Measurements from ENCODE around the gene ELF2. TPM values are rescaled to one million over a fixed set of nuclear protein-coding genes. Genes with fewer than 3 reads are reported as not detected.

The ELF2 gene
- total RNA-seq, 2 donors from 2014 or later = 47.6 to 53.9 TPM

DNA sequence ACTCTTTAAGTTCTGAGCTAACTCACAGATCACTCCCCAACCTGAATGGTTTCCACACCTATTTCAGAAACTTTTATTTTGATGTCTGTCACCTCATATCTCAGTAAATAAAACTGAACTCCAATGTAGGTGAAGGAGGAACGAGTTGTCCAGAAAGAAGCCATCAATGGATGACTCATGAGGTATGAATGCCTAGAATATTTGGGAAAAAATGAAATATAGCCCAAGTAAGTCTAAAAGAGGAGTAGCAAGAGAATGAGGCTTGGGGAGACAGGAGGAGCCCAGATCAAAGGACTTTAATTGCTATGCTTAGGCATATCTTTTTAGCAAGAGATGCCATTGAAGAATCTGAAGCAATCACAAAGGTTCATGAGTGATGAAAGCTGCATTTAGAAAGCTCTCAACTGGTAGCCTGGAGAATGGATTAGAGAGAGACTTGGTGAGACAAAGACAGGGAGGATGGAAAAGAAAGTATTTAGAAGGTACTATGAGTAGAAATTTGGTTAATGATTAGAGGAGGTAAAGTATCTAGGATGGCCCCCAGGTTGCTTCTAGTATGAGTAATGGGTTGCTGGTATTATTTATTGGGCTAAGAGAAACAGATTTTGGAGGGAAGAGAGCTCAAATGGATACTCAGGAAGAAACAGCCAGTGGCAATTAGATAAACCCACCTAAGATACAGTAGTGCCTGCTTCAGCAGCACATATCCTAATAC lies 122.1 kb downstream of the ELF2 start:
- Histone ChIP-seq H3K27me3 (ENCODE audit: control insufficient read depth, insufficient read depth, low read length, poor library complexity, severe bottlenecking) (no peaks in the 10 kb centered on the region), H3K4me3 (ENCODE audit: low read length) (peak overlapping the region; percentile 36), H3K9ac (ENCODE audit: extremely low read depth, low read length, poor library complexity, severe bottlenecking) (no peak overlapping the region), H3K27ac (ENCODE audit: low read depth, low read length) (no peak overlapping the region), H3K36me3 (ENCODE audit: control insufficient read depth, insufficient read depth, low read length) (peaks cover 66% of the 10 kb centered on the region), H3K4me1 (ENCODE audit: control insufficient read depth, insufficient read depth, low read length) (peaks cover 19% of the 10 kb centered on the region), H3K9me3 (ENCODE audit: control insufficient read depth, low read length) (no peaks in the 10 kb centered on the region)
- Mint-ChIP-seq H3K27ac (peak overlapping the region; percentile 7), H3K4me3 (no peak overlapping the region), H3K36me3 (ENCODE audit: low read depth) (peaks cover 48% of the 10 kb centered on the region), H3K9me3 (no peaks in the 10 kb centered on the region), H3K27me3 (ENCODE audit: insufficient read depth) (no peaks in the 10 kb centered on the region), H3K4me1 (peaks cover 36% of the 10 kb centered on the region)
- TF ChIP-seq, protein P1, sequence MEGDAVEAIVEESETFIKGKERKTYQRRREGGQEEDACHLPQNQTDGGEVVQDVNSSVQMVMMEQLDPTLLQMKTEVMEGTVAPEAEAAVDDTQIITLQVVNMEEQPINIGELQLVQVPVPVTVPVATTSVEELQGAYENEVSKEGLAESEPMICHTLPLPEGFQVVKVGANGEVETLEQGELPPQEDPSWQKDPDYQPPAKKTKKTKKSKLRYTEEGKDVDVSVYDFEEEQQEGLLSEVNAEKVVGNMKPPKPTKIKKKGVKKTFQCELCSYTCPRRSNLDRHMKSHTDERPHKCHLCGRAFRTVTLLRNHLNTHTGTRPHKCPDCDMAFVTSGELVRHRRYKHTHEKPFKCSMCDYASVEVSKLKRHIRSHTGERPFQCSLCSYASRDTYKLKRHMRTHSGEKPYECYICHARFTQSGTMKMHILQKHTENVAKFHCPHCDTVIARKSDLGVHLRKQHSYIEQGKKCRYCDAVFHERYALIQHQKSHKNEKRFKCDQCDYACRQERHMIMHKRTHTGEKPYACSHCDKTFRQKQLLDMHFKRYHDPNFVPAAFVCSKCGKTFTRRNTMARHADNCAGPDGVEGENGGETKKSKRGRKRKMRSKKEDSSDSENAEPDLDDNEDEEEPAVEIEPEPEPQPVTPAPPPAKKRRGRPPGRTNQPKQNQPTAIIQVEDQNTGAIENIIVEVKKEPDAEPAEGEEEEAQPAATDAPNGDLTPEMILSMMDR (conservative IDR thresholded peaks at IDR 0.05) = no peak
- DNase-seq = no peak
- 80 to 85% methylated on average over 1 of the region's 1 CpG for WGBS, 2 experiments (ENCODE audit: insufficient coverage in 1 of 2, insufficient read length in 1 of 2)

DNA sequence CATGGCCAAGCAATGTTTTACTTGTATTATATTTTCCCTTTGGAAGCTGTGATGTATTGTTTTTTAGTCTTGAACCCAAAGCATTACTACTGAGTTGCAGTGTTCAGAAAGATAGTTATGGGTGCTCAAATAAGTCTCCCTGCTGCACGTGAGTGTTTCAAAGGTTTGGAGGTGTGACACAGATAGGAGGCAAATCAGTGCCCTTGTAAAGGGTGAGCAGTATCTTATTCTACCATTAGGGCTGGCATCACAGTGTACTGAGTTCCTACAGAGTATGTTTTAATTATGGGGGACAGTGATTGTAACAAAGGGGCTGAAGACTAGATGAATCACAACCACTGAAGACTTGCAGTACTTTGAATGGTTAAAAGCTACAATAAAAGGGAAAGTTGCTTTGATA lies 123.1 kb downstream of the ELF2 start:
- H3K4me1 ChIP-seq (ENCODE audit: control insufficient read depth, insufficient read depth, low read length) = peaks cover 19% of the 10 kb centered on the region
- 95 to 100% methylated on average over 1 of the region's 1 CpG for WGBS, 2 experiments (ENCODE audit: insufficient coverage in 1 of 2, insufficient read length in 1 of 2)
- peaks cover 66% of the 10 kb centered on the region for H3K36me3 ChIP-seq (ENCODE audit: control insufficient read depth, insufficient read depth, low read length)
- H3K36me3 Mint-ChIP-seq (ENCODE audit: low read depth) = peaks cover 44% of the 10 kb centered on the region
- H3K4me1 Mint-ChIP-seq = peaks cover 28% of the 10 kb centered on the region
- no peaks in the 10 kb centered on the region for H3K27me3 Mint-ChIP-seq (ENCODE audit: insufficient read depth)
- no peak overlapping the region for H3K27ac Mint-ChIP-seq
- no peaks in the 10 kb centered on the region for H3K9me3 Mint-ChIP-seq
- DNase-seq = no peak
- no peaks in the 10 kb centered on the region for H3K9me3 ChIP-seq (ENCODE audit: control insufficient read depth, low read length)
- no peak overlapping the region for H3K4me3 Mint-ChIP-seq
- no peak overlapping the region for H3K9ac ChIP-seq (ENCODE audit: extremely low read depth, low read length, poor library complexity, severe bottlenecking)
- TF ChIP-seq, protein P1 (conservative IDR thresholded peaks at IDR 0.05) = no peak
- H3K4me3 ChIP-seq (ENCODE audit: low read length) = no peak overlapping the region
- H3K27ac ChIP-seq (ENCODE audit: low read depth, low read length) = no peak overlapping the region
- H3K27me3 ChIP-seq (ENCODE audit: control insufficient read depth, insufficient read depth, low read length, poor library complexity, severe bottlenecking) = no peaks in the 10 kb centered on the region

DNA sequence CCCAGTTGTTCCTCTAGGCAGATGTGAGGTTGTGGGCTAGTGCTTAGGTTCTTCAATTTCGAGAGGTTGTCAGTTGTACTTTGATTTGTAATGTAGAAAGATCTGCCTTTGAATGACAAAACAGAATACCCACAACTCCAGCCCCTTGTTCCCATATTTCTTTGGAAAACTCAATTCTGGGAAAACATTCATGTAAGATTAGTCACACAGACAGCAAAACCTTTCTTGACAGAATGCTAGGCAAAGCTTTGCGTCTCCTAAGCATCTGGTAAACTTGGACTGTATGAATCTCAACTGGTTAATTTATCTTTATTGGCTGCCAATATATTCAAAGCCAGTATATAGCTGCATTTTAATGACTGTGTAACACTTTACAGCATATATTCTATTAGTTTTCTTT lies 126.6 kb downstream of the ELF2 start:
- no peak overlapping the region for H3K27ac ChIP-seq (ENCODE audit: low read depth, low read length)
- peaks cover 74% of the 10 kb centered on the region for H3K36me3 ChIP-seq (ENCODE audit: control insufficient read depth, insufficient read depth, low read length)
- no peak for DNase-seq
- no peak overlapping the region for H3K4me3 ChIP-seq (ENCODE audit: low read length)
- no peak overlapping the region for H3K9ac ChIP-seq (ENCODE audit: extremely low read depth, low read length, poor library complexity, severe bottlenecking)
- H3K4me1 ChIP-seq (ENCODE audit: control insufficient read depth, insufficient read depth, low read length) = peaks cover 10% of the 10 kb centered on the region
- Mint-ChIP-seq H3K27me3 (ENCODE audit: insufficient read depth) (no peaks in the 10 kb centered on the region), H3K27ac (peak overlapping the region; percentile 33), H3K4me1 (peaks cover 13% of the 10 kb centered on the region), H3K9me3 (no peaks in the 10 kb centered on the region), H3K4me3 (no peak overlapping the region), H3K36me3 (ENCODE audit: low read depth) (peaks cover 45% of the 10 kb centered on the region)
- 87% methylated on average over 2 of the region's 2 CpGs; no CpG with 5 or more reads in 1 of the 2 experiments for WGBS, 2 experiments (ENCODE audit: insufficient coverage in 1 of 2, insufficient read length in 1 of 2)
- TF ChIP-seq, protein P1 (conservative IDR thresholded peaks at IDR 0.05) = no peak
- no peaks in the 10 kb centered on the region for H3K27me3 ChIP-seq (ENCODE audit: control insufficient read depth, insufficient read depth, low read length, poor library complexity, severe bottlenecking)
- H3K9me3 ChIP-seq (ENCODE audit: control insufficient read depth, low read length) = no peaks in the 10 kb centered on the region
